Measurements from ENCODE around the gene LRRC8E.

DNA sequence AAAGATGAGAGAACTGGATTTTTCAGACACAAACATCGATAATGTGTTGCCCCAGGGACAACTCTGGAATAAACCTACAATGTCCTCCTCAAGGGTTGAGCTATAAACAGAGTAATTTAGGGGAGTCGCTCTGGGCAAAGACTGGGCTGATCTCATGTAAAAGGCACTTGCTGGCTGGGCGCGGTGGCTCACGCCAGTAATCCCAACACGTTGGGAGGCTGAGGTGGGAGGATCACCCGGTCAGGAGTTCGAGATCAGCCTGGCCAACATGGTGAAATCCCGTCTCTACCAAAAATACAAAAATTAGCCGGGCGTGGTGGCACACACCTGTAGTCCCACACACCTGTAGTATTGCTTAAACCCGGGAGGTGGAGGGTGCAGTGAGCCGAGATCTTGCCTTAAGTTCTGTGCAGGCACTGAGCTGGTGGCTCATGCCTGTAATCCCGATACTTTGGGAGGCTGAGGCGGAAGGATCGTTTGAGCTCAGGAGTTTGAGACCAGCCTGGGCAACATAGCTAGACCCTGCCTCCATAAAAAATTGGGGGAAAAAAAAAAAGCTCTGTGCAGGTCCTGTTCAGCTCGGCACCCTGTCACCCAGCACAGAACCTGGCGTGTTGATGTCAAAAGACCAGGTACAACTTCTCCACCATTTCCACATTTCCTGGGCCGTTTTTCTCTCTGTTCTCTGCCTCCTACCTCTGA, 53.7 kb downstream of the LRRC8E start:
- TF ChIP-seq POLR2A (IDR thresholded peaks at IDR 0.05) (no peak), CTCF (IDR thresholded peaks at IDR 0.05) (no peak)
